Measurements from ENCODE around the gene BAZ1A.

- no peak for TF ChIP-seq NR1H2 (CRISPR knock-in tag; IDR thresholded peaks at IDR 0.05)
- no peak for TF ChIP-seq ESRRA (CRISPR knock-in tag; IDR thresholded peaks at IDR 0.05; ENCODE audit: borderline replicate concordance)
- no peak for TF ChIP-seq CTCF (IDR thresholded peaks at IDR 0.05)
- TF ChIP-seq FOXJ3 (CRISPR knock-in tag; IDR thresholded peaks at IDR 0.05; ENCODE audit: borderline replicate concordance): no peak
- no peak for TF ChIP-seq NR2C2 (CRISPR knock-in tag; IDR thresholded peaks at IDR 0.05)
- no peak for TF ChIP-seq ZBTB43 (CRISPR knock-in tag; IDR thresholded peaks at IDR 0.05)
- no peak for TF ChIP-seq CBFB (CRISPR knock-in tag; IDR thresholded peaks at IDR 0.05; ENCODE audit: low read depth)
- no peak for TF ChIP-seq FOXP1 (CRISPR knock-in tag; IDR thresholded peaks at IDR 0.05; ENCODE audit: borderline replicate concordance)
- TF ChIP-seq ATF3 (CRISPR knock-in tag; conservative IDR thresholded peaks at IDR 0.05): no peak
- TF ChIP-seq PRDM15 (CRISPR knock-in tag; IDR thresholded peaks at IDR 0.05): no peak
- TF ChIP-seq NFYB (CRISPR knock-in tag; conservative IDR thresholded peaks at IDR 0.05; ENCODE audit: low read depth): no peak
- TF ChIP-seq ZNF263 (CRISPR knock-in tag; IDR thresholded peaks at IDR 0.05; ENCODE audit: low read depth): no peak
Measured at GRCh38 chr14:34837801-34838322, 37.3 kb downstream of the BAZ1A start.

Data from WTC11 (cell line).